Heart left ventricle (tissue), 13 donors: ENCODE data around the gene TFEB.

ENCODE experiments used
- POLR2A ChIP-seq, 2 donors: fragments of 450-650 bp; IDR thresholded peaks; one replicate each; pipeline ENCODE4 v1.6.1; 2017; ENCODE audit warnings: antibody characterized with exemption in 2 of 2, mild to moderate bottlenecking in 2 of 2, moderate library complexity in 2 of 2
- TF ChIP-seq, protein P1 (sequence below), 12 donors: fragments of 200-600 bp; sonication (generic) in 4 of 12; IDR thresholded peaks; one replicate each; pipeline versions ENCODE4 v1.5.0 to v1.8.0; 2018 to 2022; ENCODE audit warnings: antibody characterized with exemption in 12 of 12, mild to moderate bottlenecking in 5 of 12
- donor health status: ischemic (EF 13 %, LVEDD 7.1; RV severe dilation, severe dysfunction).
- donor health status: DM: no; HTN: yes; CAD: no.
- donor health status: DM: no; HTN: no; CAD: no.
- donor health status: ischemic (EF 25% LVEDD 6.9; RV normal size, moderate dysfunction).
- donor health status: ischemic (EF 25% LVEDD 5.7; RV mildly dilated, moderate dysfunction).
- donor health status: ischemic (EF 35%, LVEDD 5.7; RV mildly dilated, moderate dysfunction).
- donor health status: nonischemic (EF 11% LVEDD 7.7; RV severe dilation, severe dysfunction).
- donor health status: DM: yes; HTN: yes; CAD: no.
- donor health status: PGD.
- donor health status: ischemic (EF 29% LVEDD 5.4; RV normal size, mild dysfunction).
- donor health status: nonischemic (EF 23%, LVEDD 6.1; RV moderate dilation, normal function).

DNA sequence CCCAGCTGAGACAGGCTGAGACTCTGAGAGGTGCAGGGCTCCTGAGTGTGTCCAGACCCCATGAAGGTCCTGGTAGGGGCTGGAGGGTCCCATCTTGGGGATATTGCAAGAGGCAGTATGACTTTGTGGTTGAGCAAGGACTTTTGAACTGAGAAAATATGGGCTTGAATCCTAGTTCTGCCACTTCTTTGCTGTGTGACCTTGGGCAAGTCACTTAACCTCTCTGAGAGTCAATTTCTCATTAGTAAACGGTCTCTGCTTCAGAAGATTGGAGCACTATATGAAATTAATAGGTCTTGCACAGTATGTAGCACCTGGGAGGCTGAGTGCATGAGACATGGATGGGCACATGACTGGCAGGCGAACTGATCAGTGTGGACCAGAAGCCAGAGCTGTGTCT lies 42.7 kb downstream of the TFEB start:
- TF ChIP-seq, protein P1, sequence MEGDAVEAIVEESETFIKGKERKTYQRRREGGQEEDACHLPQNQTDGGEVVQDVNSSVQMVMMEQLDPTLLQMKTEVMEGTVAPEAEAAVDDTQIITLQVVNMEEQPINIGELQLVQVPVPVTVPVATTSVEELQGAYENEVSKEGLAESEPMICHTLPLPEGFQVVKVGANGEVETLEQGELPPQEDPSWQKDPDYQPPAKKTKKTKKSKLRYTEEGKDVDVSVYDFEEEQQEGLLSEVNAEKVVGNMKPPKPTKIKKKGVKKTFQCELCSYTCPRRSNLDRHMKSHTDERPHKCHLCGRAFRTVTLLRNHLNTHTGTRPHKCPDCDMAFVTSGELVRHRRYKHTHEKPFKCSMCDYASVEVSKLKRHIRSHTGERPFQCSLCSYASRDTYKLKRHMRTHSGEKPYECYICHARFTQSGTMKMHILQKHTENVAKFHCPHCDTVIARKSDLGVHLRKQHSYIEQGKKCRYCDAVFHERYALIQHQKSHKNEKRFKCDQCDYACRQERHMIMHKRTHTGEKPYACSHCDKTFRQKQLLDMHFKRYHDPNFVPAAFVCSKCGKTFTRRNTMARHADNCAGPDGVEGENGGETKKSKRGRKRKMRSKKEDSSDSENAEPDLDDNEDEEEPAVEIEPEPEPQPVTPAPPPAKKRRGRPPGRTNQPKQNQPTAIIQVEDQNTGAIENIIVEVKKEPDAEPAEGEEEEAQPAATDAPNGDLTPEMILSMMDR (IDR thresholded peaks at IDR 0.05): no peak
- TF ChIP-seq POLR2A (IDR thresholded peaks at IDR 0.05): no peak
